Liver (tissue), 9 donors: ENCODE data around the gene RFNG. TPM values are rescaled to one million over a fixed set of nuclear protein-coding genes. Genes with fewer than 3 reads are reported as not detected.

ENCODE experiments used
- DNase-seq: peaks from one replicate; pipeline ENCODE4 v3.0.0-alpha.2; 2017; ENCODE audit warnings: low spot score
- H3K27ac ChIP-seq, 2 donors: one replicate each; pipeline ENCODE4 v1.7.0; 2013; ENCODE audit warnings: inconsistent platforms in 2 of 2, low read length in 2 of 2, control low read depth in 1 of 2, low read depth in 1 of 2, mild to moderate bottlenecking in 1 of 2
- H3K27me3 ChIP-seq, 4 donors: one replicate each; pipeline versions ENCODE4 v1.6.1 to v1.7.0; 2013; ENCODE audit warnings: low read length in 3 of 4, inconsistent platforms in 1 of 4, mild to moderate bottlenecking in 1 of 4, moderate library complexity in 1 of 4; ENCODE audit not compliant: control insufficient read depth in 4 of 4, insufficient read depth in 4 of 4
- H3K36me3 ChIP-seq, 4 donors: one replicate each; pipeline versions ENCODE4 v1.6.1 to v1.7.0; 2013; ENCODE audit warnings: low read length in 3 of 4, mild to moderate bottlenecking in 3 of 4, low read depth in 1 of 4, moderate library complexity in 1 of 4; ENCODE audit not compliant: control insufficient read depth in 4 of 4, insufficient read depth in 3 of 4
- H3K4me1 ChIP-seq, 4 donors: one replicate each; pipeline versions ENCODE4 v1.6.1 to v1.7.0; 2013; ENCODE audit warnings: low read length in 3 of 4, mild to moderate bottlenecking in 3 of 4, moderate library complexity in 1 of 4; ENCODE audit not compliant: control insufficient read depth in 4 of 4, insufficient read depth in 4 of 4
- H3K4me3 ChIP-seq, 3 donors: one replicate each; pipeline versions ENCODE4 v1.6.1 to v1.7.0; 2013; ENCODE audit warnings: low read length in 3 of 3, control low read depth in 1 of 3, low read depth in 1 of 3, mild to moderate bottlenecking in 1 of 3
- H3K9ac ChIP-seq, 2 donors: one replicate each; pipeline ENCODE4 v1.7.0; 2013; ENCODE audit warnings: low read length in 2 of 2, mild to moderate bottlenecking in 2 of 2, moderate library complexity in 2 of 2, control low read depth in 1 of 2, low read depth in 1 of 2
- H3K9me3 ChIP-seq, 4 donors: one replicate each; pipeline versions ENCODE4 v1.6.1 to v1.7.0; 2013; ENCODE audit warnings: low read length in 3 of 4; ENCODE audit not compliant: control insufficient read depth in 4 of 4
- EGR1 ChIP-seq, 2 donors: IDR thresholded peaks; 2 replicates each; pipeline ENCODE4 v1.6.1; 2016 to 2018; ENCODE audit warnings: antibody characterized with exemption in 2 of 2, low read depth in 2 of 2
- FOXA1 ChIP-seq: IDR thresholded peaks from 2 replicates; pipeline ENCODE4 v1.6.1; 2016; ENCODE audit warnings: antibody characterized with exemption
- FOXA2 ChIP-seq: IDR thresholded peaks from 2 replicates; pipeline ENCODE4 v1.6.1; 2016; ENCODE audit warnings: antibody characterized with exemption
- GABPA ChIP-seq, 2 donors: IDR thresholded peaks in 1 of 2; conservative IDR thresholded peaks in 1 of 2; 2 replicates each; pipeline ENCODE4 v1.6.1; 2016; ENCODE audit warnings: antibody characterized with exemption in 2 of 2, mild to moderate bottlenecking in 1 of 2, moderate library complexity in 1 of 2
- HNF4A ChIP-seq, 2 donors: conservative IDR thresholded peaks; 2 replicates each; pipeline ENCODE4 v1.6.1; 2016; ENCODE audit warnings: antibody characterized with exemption in 2 of 2, mild to moderate bottlenecking in 2 of 2
- HNF4G ChIP-seq: IDR thresholded peaks from 2 replicates; pipeline ENCODE4 v1.6.1; 2016; ENCODE audit warnings: antibody characterized with exemption
- JUND ChIP-seq, 2 donors: IDR thresholded peaks; 2 replicates each; pipeline ENCODE4 v1.6.1; 2016; ENCODE audit warnings: antibody characterized with exemption in 2 of 2
- NR2F2 ChIP-seq: IDR thresholded peaks from 2 replicates; pipeline ENCODE4 v1.6.1; 2016; ENCODE audit warnings: antibody characterized with exemption
- RAD21 ChIP-seq, 2 donors: IDR thresholded peaks; 2 replicates each; pipeline ENCODE4 v1.6.1; 2016; ENCODE audit warnings: antibody characterized with exemption in 2 of 2, mild to moderate bottlenecking in 2 of 2
- RXRA ChIP-seq, 2 donors: IDR thresholded peaks; 2 replicates each; pipeline ENCODE4 v1.6.1; 2017 to 2018; ENCODE audit warnings: antibody characterized with exemption in 2 of 2, mild to moderate bottlenecking in 1 of 2
- SP1 ChIP-seq: IDR thresholded peaks from 2 replicates; pipeline ENCODE4 v1.6.1; 2018; ENCODE audit warnings: antibody characterized with exemption, mild to moderate bottlenecking
- TAF1 ChIP-seq: conservative IDR thresholded peaks from 2 replicates; pipeline ENCODE4 v1.6.1; 2016; ENCODE audit warnings: antibody characterized with exemption, mild to moderate bottlenecking
- YY1 ChIP-seq: IDR thresholded peaks from 2 replicates; pipeline ENCODE4 v1.6.1; 2016; ENCODE audit warnings: antibody characterized with exemption, mild to moderate bottlenecking
- WGBS: extraction: QIAGEN DNeasy Blood & Tissue Kit; methylation state at CpG from one replicate; pipeline ENCODE4 v1.1.7; 2013; 5-methylcytosine and 5-hydroxymethylcytosine counted together
- polyA plus RNA-seq, 2 donors: library from polyadenylated mRNA; stranded (reverse) in 1 of 2; unstranded in 1 of 2; fragments of 200-250 nt in 1 of 2; fragments of >200 nt in 1 of 2; fragmentation: Nextera tagmentation in 1 of 2; extraction: Ambion mirVana in 1 of 2; gene quantifications; one replicate each; pipeline versions ENCODE4 v1.2.1 to v1.2.3, GENCODE V29; 2013 to 2015
- total RNA-seq, 2 donors: library from RNA; depleted of rRNA; stranded (reverse); fragments of >200 nt; gene quantifications; one replicate each; pipeline ENCODE4 v1.2.3, GENCODE V29; 2014
- TF ChIP-seq, protein P1 (sequence below): IDR thresholded peaks from 2 replicates; pipeline ENCODE4 v1.6.1; 2016; ENCODE audit warnings: antibody characterized with exemption
- TF ChIP-seq, protein P2 (sequence below): fragments of 150-350 bp; IDR thresholded peaks from 2 replicates; pipeline ENCODE4 v1.5.1; 2017; ENCODE audit warnings: improper control_type of control experiment, low read depth, low read length; ENCODE audit not compliant: missing input control
- TF ChIP-seq, protein P3 (sequence below): IDR thresholded peaks from 2 replicates; pipeline ENCODE4 v1.6.1; 2016; ENCODE audit warnings: antibody characterized with exemption
- TF ChIP-seq, protein P4 (sequence below): IDR thresholded peaks from 2 replicates; pipeline ENCODE4 v1.6.1; 2016; ENCODE audit warnings: antibody characterized with exemption, mild to moderate bottlenecking
- TF ChIP-seq, protein P5 (sequence below): IDR thresholded peaks from 2 replicates; pipeline ENCODE4 v1.6.1; 2016; ENCODE audit warnings: antibody characterized with exemption
- donor health status: healthy.
- donor health status: healthy.
- donor health status: healthy.
- donor health status: healthy.
- donor health status: healthy.

Gene RFNG
- total and polyA plus RNA-seq, 4 donors = 15.0 to 36.0 (median 23.4) TPM

DNA sequence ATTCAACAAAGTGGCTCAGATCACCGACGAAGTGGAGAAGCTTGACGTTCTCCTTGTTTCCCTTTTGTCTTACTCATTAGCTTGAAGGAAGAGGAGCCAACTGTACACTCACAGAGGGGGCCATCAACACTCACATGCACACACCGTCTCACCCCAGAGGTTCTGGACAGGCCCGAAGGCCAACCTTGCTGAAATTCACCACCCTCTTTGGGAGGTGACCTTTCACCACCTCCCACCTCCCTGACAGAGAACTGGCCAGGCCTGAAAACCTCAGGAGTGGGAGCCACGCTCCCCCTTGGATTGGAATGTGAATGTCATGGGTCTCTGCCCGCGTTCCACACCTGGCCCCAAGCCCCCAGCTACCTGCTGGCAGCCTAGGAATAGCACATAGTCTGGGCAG, 16.1 kb downstream of the RFNG start:
- Histone ChIP-seq H3K9ac (no peak overlapping the region), H3K27ac (peak overlapping the region; percentile 15 to 99), H3K36me3 (peaks cover 0 to 5% (median 1%) of the 10 kb centered on the region in 4 donors), H3K4me3 (peak overlapping the region in 2 of 3 donors; percentile 70 to 90), H3K27me3 (no peaks in the 10 kb centered on the region), H3K4me1 (peaks cover 14 to 65% (median 42%) of the 10 kb centered on the region in 4 donors), H3K9me3 (no peaks in the 10 kb centered on the region)
- WGBS = 42% methylated on average over 8 of the region's 8 CpGs
- TF ChIP-seq HNF4G (no peak), RXRA (IDR thresholded peaks at IDR 0.05) (no peak), FOXA1 (no peak), SP1 (no peak), JUND (IDR thresholded peaks at IDR 0.05) (no peak), FOXA2 (no peak), YY1 (no peak), RAD21 (IDR thresholded peaks at IDR 0.05) (no peak), HNF4A (conservative IDR thresholded peaks at IDR 0.05) (no peak), NR2F2 (no peak)
- TF ChIP-seq, protein P1, sequence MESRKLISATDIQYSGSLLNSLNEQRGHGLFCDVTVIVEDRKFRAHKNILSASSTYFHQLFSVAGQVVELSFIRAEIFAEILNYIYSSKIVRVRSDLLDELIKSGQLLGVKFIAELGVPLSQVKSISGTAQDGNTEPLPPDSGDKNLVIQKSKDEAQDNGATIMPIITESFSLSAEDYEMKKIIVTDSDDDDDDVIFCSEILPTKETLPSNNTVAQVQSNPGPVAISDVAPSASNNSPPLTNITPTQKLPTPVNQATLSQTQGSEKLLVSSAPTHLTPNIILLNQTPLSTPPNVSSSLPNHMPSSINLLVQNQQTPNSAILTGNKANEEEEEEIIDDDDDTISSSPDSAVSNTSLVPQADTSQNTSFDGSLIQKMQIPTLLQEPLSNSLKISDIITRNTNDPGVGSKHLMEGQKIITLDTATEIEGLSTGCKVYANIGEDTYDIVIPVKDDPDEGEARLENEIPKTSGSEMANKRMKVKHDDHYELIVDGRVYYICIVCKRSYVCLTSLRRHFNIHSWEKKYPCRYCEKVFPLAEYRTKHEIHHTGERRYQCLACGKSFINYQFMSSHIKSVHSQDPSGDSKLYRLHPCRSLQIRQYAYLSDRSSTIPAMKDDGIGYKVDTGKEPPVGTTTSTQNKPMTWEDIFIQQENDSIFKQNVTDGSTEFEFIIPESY = no peak
- TF ChIP-seq, protein P2, sequence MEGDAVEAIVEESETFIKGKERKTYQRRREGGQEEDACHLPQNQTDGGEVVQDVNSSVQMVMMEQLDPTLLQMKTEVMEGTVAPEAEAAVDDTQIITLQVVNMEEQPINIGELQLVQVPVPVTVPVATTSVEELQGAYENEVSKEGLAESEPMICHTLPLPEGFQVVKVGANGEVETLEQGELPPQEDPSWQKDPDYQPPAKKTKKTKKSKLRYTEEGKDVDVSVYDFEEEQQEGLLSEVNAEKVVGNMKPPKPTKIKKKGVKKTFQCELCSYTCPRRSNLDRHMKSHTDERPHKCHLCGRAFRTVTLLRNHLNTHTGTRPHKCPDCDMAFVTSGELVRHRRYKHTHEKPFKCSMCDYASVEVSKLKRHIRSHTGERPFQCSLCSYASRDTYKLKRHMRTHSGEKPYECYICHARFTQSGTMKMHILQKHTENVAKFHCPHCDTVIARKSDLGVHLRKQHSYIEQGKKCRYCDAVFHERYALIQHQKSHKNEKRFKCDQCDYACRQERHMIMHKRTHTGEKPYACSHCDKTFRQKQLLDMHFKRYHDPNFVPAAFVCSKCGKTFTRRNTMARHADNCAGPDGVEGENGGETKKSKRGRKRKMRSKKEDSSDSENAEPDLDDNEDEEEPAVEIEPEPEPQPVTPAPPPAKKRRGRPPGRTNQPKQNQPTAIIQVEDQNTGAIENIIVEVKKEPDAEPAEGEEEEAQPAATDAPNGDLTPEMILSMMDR = no peak
- TF ChIP-seq, protein P3, sequence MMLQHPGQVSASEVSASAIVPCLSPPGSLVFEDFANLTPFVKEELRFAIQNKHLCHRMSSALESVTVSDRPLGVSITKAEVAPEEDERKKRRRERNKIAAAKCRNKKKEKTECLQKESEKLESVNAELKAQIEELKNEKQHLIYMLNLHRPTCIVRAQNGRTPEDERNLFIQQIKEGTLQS = no peak
- TF ChIP-seq, protein P4, sequence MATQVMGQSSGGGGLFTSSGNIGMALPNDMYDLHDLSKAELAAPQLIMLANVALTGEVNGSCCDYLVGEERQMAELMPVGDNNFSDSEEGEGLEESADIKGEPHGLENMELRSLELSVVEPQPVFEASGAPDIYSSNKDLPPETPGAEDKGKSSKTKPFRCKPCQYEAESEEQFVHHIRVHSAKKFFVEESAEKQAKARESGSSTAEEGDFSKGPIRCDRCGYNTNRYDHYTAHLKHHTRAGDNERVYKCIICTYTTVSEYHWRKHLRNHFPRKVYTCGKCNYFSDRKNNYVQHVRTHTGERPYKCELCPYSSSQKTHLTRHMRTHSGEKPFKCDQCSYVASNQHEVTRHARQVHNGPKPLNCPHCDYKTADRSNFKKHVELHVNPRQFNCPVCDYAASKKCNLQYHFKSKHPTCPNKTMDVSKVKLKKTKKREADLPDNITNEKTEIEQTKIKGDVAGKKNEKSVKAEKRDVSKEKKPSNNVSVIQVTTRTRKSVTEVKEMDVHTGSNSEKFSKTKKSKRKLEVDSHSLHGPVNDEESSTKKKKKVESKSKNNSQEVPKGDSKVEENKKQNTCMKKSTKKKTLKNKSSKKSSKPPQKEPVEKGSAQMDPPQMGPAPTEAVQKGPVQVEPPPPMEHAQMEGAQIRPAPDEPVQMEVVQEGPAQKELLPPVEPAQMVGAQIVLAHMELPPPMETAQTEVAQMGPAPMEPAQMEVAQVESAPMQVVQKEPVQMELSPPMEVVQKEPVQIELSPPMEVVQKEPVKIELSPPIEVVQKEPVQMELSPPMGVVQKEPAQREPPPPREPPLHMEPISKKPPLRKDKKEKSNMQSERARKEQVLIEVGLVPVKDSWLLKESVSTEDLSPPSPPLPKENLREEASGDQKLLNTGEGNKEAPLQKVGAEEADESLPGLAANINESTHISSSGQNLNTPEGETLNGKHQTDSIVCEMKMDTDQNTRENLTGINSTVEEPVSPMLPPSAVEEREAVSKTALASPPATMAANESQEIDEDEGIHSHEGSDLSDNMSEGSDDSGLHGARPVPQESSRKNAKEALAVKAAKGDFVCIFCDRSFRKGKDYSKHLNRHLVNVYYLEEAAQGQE = no peak
- TF ChIP-seq, protein P5, sequence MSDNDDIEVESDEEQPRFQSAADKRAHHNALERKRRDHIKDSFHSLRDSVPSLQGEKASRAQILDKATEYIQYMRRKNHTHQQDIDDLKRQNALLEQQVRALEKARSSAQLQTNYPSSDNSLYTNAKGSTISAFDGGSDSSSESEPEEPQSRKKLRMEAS = no peak
- DNase-seq = no peak

DNA sequence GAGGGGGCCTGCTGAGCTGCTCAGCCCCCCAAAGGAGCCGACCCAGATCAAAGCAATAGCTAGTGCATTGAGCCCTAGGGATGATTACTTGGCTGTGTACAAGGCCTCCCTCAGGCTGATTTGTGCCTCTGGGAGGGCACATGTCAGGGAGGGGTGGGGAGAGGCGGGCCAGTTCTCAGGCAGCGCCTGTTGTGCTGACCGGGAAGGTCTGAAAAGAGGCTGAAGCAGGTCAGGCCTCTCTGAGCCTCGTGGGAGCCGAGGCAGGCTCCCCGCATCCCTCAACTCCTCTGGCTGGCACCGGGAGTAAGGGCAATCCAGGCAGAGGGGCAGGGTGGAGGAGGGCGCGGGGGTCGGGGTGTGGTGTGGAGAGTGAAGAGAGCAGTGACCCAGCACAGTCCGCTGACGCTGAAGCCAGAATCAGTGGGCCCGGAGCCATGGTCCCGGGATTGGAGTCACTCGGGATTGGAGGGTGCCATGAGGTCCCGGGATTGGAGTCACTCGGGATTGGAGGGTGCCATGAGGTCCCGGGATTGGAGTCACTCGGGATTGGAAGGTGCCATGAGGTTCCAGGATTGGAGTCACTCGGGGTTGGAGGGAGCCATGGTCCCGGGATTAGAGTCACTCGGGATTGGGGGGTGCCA, 17.1 kb downstream of the RFNG start:
- Histone ChIP-seq H3K27ac (peak overlapping the region in 1 of 2 donors; percentile 50), H3K9me3 (no peaks in the 10 kb centered on the region), H3K4me3 (no peak overlapping the region), H3K9ac (peak overlapping the region in 1 of 2 donors; percentile 8), H3K27me3 (no peaks in the 10 kb centered on the region), H3K4me1 (peaks cover 20 to 66% (median 44%) of the 10 kb centered on the region in 4 donors), H3K36me3 (peaks cover 0 to 5% (median 1%) of the 10 kb centered on the region in 4 donors)
- TF ChIP-seq RXRA (IDR thresholded peaks at IDR 0.05) (peak; percentile 12 to 37), HNF4A (conservative IDR thresholded peaks at IDR 0.05) (peak in 1 of 2 donors; percentile 4), FOXA2 (no peak), HNF4G (no peak), EGR1 (IDR thresholded peaks at IDR 0.05; ENCODE audit: low read depth in 2 of 2) (no peak), SP1 (peak; percentile 52), RAD21 (IDR thresholded peaks at IDR 0.05) (peak in 1 of 2 donors; percentile 18), TAF1 (no peak), GABPA (IDR thresholded peaks at IDR 0.05 in 1 of 2, conservative IDR thresholded peaks at IDR 0.05 in 1 of 2) (no peak), YY1 (no peak)
- TF ChIP-seq, protein P3 = no peak
- TF ChIP-seq, protein P5 = no peak
- TF ChIP-seq, protein P4 = no peak
- WGBS = 40% methylated on average over 23 of the region's 23 CpGs
- no peak for DNase-seq
